NCI-H1092 (cell line): Measurements from ENCODE around the gene HLA-E.
"Not testable (repeated sequence)": the region's sequence is repeated elsewhere in the genome, so short reads cannot be mapped to it uniquely, and the experiment has no call there.

Source experiments
- DNase-seq: peaks from one replicate; lab custom pipeline; 2025; lab: John Stamatoyannopoulos, UW

Gene HLA-E

GRCh38 chr6:30489081-30490025, at the start of gene HLA-E:
Gene HLA-E (plus strand): TSS chr6:30489509. CDS start chr6:30489532, 23 bp downstream.
- peak; percentile 32 for DNase-seq

- no peak for DNase-seq
Observed at GRCh38 chr6:30441171-30441570, 48.1 kb upstream of the HLA-E start.

GRCh38 chr6:30443657-30444450, 45.5 kb upstream of the HLA-E start:
- DNase-seq: no peak

GRCh38 chr6:30444451-30444742, 44.9 kb upstream of the HLA-E start:
- DNase-seq: no peak

GRCh38 chr6:30446259-30446658, 43.0 kb upstream of the HLA-E start:
- DNase-seq: no peak

GRCh38 chr6:30447237-30447636, 42.1 kb upstream of the HLA-E start:
- DNase-seq: no peak

- no peak for DNase-seq
Observed at GRCh38 chr6:30450548-30450908, 38.8 kb upstream of the HLA-E start.

GRCh38 chr6:30450909-30451841, 38.1 kb upstream of the HLA-E start:
- DNase-seq: no peak

- no peak for DNase-seq
Observed at GRCh38 chr6:30452736-30453507, 36.4 kb upstream of the HLA-E start.

- peak; percentile 43 for DNase-seq
Observed at GRCh38 chr6:30453508-30454116, 35.7 kb upstream of the HLA-E start.

GRCh38 chr6:30459145-30459544, 30.2 kb upstream of the HLA-E start:
- DNase-seq: no peak

GRCh38 chr6:30461055-30461454, 28.3 kb upstream of the HLA-E start:
- DNase-seq: no peak

- DNase-seq: no peak
Observed at GRCh38 chr6:30462482-30462881, 26.8 kb upstream of the HLA-E start.

- DNase-seq: no peak
Observed at GRCh38 chr6:30463242-30463641, 26.1 kb upstream of the HLA-E start.

GRCh38 chr6:30463651-30464618, 25.4 kb upstream of the HLA-E start:
- no peak for DNase-seq

- DNase-seq: no peak
Observed at GRCh38 chr6:30465595-30466306, 23.6 kb upstream of the HLA-E start.

- no peak for DNase-seq
Observed at GRCh38 chr6:30470968-30471367, 18.3 kb upstream of the HLA-E start.

- not testable (repeated sequence) for DNase-seq
Observed at GRCh38 chr6:30475116-30475515, 14.2 kb upstream of the HLA-E start.

GRCh38 chr6:30480536-30481156, 8.7 kb upstream of the HLA-E start:
- no peak for DNase-seq
